Central memory CD8-positive, alpha-beta T cell (primary cell): Measurements from ENCODE around the gene ELOB.

Experiments
- ATAC-seq: fragments of 150-1000 bp; cut with Tn5 transposase; replicated peaks from 2 replicates; pipeline ENCODE4 v1.10.0; 2022; ENCODE audit warnings: mild to moderate bottlenecking, moderate FRiP score, moderate number of reproducible peaks; ENCODE audit not compliant: poor library complexity, severe bottlenecking; ENCODE audit errors: extremely low read depth
- DNase-seq, 2 donors: peaks; one replicate each; pipeline ENCODE4 v3.0.0; 2021; ENCODE audit warnings: low spot score in 2 of 2
- H3K27ac Mint-ChIP-seq: one replicate; pipeline ENCODE4 v1.8.0; 2022; ENCODE audit warnings: low read depth, mild to moderate bottlenecking, moderate library complexity, mixed read lengths
- H3K27me3 Mint-ChIP-seq: one replicate; pipeline ENCODE4 v1.8.0; 2022; ENCODE audit warnings: mixed read lengths
- H3K36me3 Mint-ChIP-seq: one replicate; pipeline ENCODE4 v1.8.0; 2022; ENCODE audit warnings: mild to moderate bottlenecking, moderate library complexity, mixed read lengths; ENCODE audit not compliant: insufficient read depth
- H3K4me1 Mint-ChIP-seq: one replicate; pipeline ENCODE4 v1.8.0; 2022; ENCODE audit warnings: mixed read lengths
- H3K4me3 Mint-ChIP-seq: one replicate; pipeline ENCODE4 v1.8.0; 2022; ENCODE audit warnings: mild to moderate bottlenecking, moderate library complexity, mixed read lengths
- H3K9me3 Mint-ChIP-seq: one replicate; pipeline ENCODE4 v1.8.0; 2022; ENCODE audit warnings: mixed read lengths

Gene ELOB

GRCh38 chr16:2741168-2741567 is 35.9 kb downstream of the ELOB start:
- H3K27ac Mint-ChIP-seq: no peak overlapping the region
- H3K36me3 Mint-ChIP-seq: no peaks in the 10 kb centered on the region
- DNase-seq (no peak), ATAC-seq (no peak)
- H3K4me3 Mint-ChIP-seq: no peak overlapping the region
- no peaks in the 10 kb centered on the region for H3K9me3 Mint-ChIP-seq
- H3K27me3 Mint-ChIP-seq: peaks cover 17% of the 10 kb centered on the region
- no peaks in the 10 kb centered on the region for H3K4me1 Mint-ChIP-seq

GRCh38 chr16:2740476-2740875 is 36.6 kb downstream of the ELOB start:
- H3K36me3 Mint-ChIP-seq: no peaks in the 10 kb centered on the region
- H3K9me3 Mint-ChIP-seq: no peaks in the 10 kb centered on the region
- ATAC-seq: no peak
- H3K4me1 Mint-ChIP-seq: no peaks in the 10 kb centered on the region
- no peak for DNase-seq
- H3K27ac Mint-ChIP-seq: no peak overlapping the region
- H3K27me3 Mint-ChIP-seq: peaks cover 19% of the 10 kb centered on the region
- no peak overlapping the region for H3K4me3 Mint-ChIP-seq

- Mint-ChIP-seq H3K27me3 (peaks cover 19% of the 10 kb centered on the region), H3K9me3 (no peaks in the 10 kb centered on the region), H3K27ac (no peak overlapping the region), H3K4me1 (no peaks in the 10 kb centered on the region), H3K4me3 (no peak overlapping the region), H3K36me3 (no peaks in the 10 kb centered on the region)
- ATAC-seq (no peak), DNase-seq (no peak)
Observed at GRCh38 chr16:2739625-2740430, 37.3 kb downstream of the ELOB start.

GRCh38 chr16:2738615-2739014 is 38.5 kb downstream of the ELOB start:
- Mint-ChIP-seq H3K27ac (no peak overlapping the region), H3K36me3 (no peaks in the 10 kb centered on the region), H3K27me3 (peaks cover 19% of the 10 kb centered on the region), H3K4me3 (no peak overlapping the region), H3K9me3 (no peaks in the 10 kb centered on the region), H3K4me1 (no peaks in the 10 kb centered on the region)
- no peak for ATAC-seq
- DNase-seq: no peak

DNA sequence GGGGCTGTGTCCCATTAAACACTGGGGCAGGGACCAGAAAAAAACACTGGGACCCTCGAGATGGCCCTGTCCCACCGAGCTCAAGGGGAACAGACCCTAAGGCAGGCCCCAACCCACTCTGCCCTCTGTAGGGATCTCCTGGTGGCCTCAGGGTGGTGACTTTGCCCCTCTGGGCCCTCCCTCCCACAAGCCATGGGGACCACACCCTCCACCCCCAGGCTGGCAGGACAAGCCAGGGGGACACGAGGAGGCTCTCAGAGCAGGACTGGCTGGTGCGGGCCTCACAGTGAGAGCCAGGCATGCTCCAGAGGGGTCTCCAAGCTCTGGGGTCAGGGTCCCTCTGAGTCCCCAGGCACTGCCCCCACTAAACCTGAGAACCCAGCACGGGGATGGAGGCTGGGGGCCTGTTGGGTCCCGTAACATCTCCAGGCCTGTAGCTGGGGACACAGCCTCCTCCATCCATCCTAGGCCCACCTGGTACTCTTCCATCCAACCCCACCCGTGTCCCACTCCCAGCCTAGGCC is 39.1 kb downstream of the ELOB start:
- no peak for ATAC-seq
- Mint-ChIP-seq H3K27me3 (peaks cover 19% of the 10 kb centered on the region), H3K27ac (no peak overlapping the region), H3K9me3 (no peaks in the 10 kb centered on the region), H3K36me3 (no peaks in the 10 kb centered on the region), H3K4me1 (no peaks in the 10 kb centered on the region), H3K4me3 (no peak overlapping the region)
- no peak for DNase-seq

- H3K27me3 Mint-ChIP-seq: peaks cover 19% of the 10 kb centered on the region
- no peak overlapping the region for H3K27ac Mint-ChIP-seq
- DNase-seq (no peak), ATAC-seq (no peak)
- no peaks in the 10 kb centered on the region for H3K9me3 Mint-ChIP-seq
- H3K36me3 Mint-ChIP-seq: no peaks in the 10 kb centered on the region
- no peak overlapping the region for H3K4me3 Mint-ChIP-seq
- no peaks in the 10 kb centered on the region for H3K4me1 Mint-ChIP-seq
Observed at GRCh38 chr16:2737238-2737605, 39.9 kb downstream of the ELOB start.

- no peak overlapping the region for H3K4me3 Mint-ChIP-seq
- H3K36me3 Mint-ChIP-seq: no peaks in the 10 kb centered on the region
- DNase-seq: no peak
- no peak overlapping the region for H3K27ac Mint-ChIP-seq
- no peaks in the 10 kb centered on the region for H3K4me1 Mint-ChIP-seq
- H3K9me3 Mint-ChIP-seq: no peaks in the 10 kb centered on the region
- H3K27me3 Mint-ChIP-seq: peaks cover 19% of the 10 kb centered on the region
- ATAC-seq: no peak
Observed at GRCh38 chr16:2736476-2737237, 40.4 kb downstream of the ELOB start.

DNA sequence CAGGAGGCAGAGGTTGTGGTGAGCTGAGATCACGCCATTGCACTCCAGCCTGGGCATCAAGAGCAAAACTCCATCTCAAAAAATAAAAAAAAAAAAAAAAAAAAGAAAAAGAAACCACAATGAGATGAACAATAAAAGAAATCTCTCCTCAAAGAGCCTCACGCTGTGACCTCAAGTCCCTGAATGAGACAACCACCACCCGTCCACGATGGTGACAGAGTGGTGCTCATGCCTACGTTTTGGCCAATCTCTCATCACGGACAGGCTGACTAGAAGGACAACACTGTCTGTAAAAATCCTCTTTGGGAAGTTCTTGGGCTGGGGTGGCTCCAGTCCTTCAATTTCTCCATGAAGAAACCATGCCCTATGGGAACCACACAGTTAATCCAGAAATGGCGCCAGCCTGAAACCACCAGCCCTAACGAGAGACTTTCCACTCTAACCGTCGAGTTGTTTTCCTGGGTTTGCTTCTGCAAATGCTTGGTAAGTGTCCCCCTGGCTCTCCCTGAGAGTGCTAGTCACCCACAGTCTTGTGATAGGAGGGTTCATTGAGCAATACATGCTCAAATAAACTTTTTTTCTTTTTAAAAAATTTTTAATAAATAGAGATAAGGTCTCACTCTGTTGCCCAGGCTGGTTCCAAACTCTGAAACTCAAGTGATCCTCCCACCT is 42.1 kb downstream of the ELOB start:
- no peak overlapping the region for H3K27ac Mint-ChIP-seq
- no peaks in the 10 kb centered on the region for H3K36me3 Mint-ChIP-seq
- no peaks in the 10 kb centered on the region for H3K4me1 Mint-ChIP-seq
- DNase-seq (no peak), ATAC-seq (no peak)
- H3K9me3 Mint-ChIP-seq: no peaks in the 10 kb centered on the region
- H3K27me3 Mint-ChIP-seq: peaks cover 8% of the 10 kb centered on the region
- no peak overlapping the region for H3K4me3 Mint-ChIP-seq

DNA sequence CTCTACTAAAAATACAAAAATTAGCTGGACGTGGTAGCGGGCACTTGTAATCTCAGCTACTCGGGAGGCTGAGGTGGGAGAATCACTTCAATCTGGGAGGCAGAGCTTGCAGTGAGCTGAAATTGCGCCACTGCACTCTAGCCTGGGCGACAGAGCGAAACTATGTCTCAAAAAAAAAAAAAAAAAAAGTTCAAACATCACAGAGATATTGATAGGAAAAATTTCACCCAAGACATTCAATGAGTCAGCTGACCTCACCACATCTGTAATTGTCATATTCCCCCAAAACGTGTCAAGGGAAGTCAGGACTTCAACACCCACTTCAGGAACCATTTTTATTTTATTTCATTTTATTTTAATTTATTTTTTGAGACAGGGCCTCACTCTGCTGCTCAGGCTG is 49.0 kb downstream of the ELOB start:
- ATAC-seq: no peak

GRCh38 chr16:2726923-2727322 is 50.2 kb downstream of the ELOB start:
- ATAC-seq (no peak), DNase-seq (no peak)
- Mint-ChIP-seq H3K4me3 (no peak overlapping the region), H3K9me3 (no peaks in the 10 kb centered on the region), H3K4me1 (no peaks in the 10 kb centered on the region), H3K27ac (no peak overlapping the region), H3K27me3 (peaks cover 20% of the 10 kb centered on the region), H3K36me3 (no peaks in the 10 kb centered on the region)

More for the DNA sequence above, 49.0 kb downstream of the ELOB start:
- no peak overlapping the region for H3K27ac Mint-ChIP-seq
- no peaks in the 10 kb centered on the region for H3K4me1 Mint-ChIP-seq
- no peak for DNase-seq
- H3K27me3 Mint-ChIP-seq: peaks cover 20% of the 10 kb centered on the region
- H3K36me3 Mint-ChIP-seq: no peaks in the 10 kb centered on the region
- no peaks in the 10 kb centered on the region for H3K9me3 Mint-ChIP-seq
- no peak overlapping the region for H3K4me3 Mint-ChIP-seq

DNA sequence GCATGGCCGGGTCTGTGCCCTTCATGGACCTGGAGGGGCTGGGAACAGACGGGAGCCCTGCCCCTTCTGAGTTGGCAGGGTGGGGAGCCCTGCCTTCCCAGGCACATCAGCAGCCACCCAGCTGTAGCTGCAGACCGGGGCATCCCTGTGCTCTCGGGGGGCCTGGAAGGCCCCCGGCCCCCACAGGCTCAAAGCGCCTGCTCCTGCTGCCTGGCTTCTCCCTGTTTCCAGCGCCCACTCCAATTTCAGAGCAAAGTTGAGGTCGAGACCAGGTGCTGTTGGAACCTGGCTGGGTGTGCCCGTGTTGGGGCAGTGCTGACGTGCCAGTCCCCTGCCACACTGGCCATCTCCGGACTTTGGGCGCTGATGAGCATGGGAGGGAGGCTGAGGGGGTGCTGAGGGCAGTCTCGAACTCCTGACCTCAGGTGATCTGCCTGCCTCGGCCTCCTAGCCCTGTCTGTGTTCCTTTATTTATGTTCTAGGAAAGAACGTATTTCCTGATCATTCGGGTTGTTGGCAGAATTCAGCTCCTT is 52.2 kb downstream of the ELOB start:
- Mint-ChIP-seq H3K9me3 (no peaks in the 10 kb centered on the region), H3K4me1 (no peaks in the 10 kb centered on the region), H3K27ac (no peak overlapping the region), H3K27me3 (peaks cover 20% of the 10 kb centered on the region), H3K4me3 (no peak overlapping the region), H3K36me3 (peaks cover 2% of the 10 kb centered on the region)
- no peak for ATAC-seq
- DNase-seq: no peak

DNA sequence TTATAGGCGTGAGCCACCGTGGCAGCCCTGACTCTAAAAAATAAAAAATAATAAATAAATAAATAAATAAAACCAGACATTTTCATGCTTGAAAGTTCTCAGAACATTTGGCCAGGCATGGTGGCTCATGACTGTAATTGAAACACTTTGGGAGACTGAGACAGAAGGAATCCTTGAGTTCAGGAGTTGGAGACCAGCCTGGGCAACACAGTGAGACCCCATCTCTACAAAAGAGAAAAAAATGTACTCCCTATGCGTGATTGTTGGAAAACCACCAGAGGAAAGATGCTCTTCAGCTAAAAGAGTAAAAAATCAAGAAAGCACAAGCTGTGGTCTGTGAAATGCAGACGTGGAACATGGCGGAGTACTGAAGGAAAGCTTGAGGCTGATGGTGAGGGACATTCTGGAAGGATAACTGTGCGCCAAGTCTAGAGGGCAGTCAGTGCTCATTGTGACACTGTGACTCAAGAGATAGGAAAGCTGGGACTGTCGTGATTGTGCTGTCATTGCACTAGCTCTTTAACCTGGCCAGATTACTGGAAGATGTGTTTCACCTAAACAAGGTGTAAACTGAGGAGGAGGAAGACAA is 52.9 kb downstream of the ELOB start:
- peaks cover 20% of the 10 kb centered on the region for H3K27me3 Mint-ChIP-seq
- DNase-seq (no peak), ATAC-seq (no peak)
- peaks cover 2% of the 10 kb centered on the region for H3K36me3 Mint-ChIP-seq
- no peaks in the 10 kb centered on the region for H3K9me3 Mint-ChIP-seq
- no peaks in the 10 kb centered on the region for H3K4me1 Mint-ChIP-seq
- H3K27ac Mint-ChIP-seq: no peak overlapping the region
- no peak overlapping the region for H3K4me3 Mint-ChIP-seq
